Small intestine (tissue), 7 donors: ENCODE results near the gene IGSF3. TPM values are rescaled to one million over a fixed set of nuclear protein-coding genes. Genes with fewer than 3 reads are reported as not detected.

Experiments
- DNase-seq, 2 donors: peaks; one replicate each; pipeline versions ENCODE4 v3.0.0 to v3.0.0-alpha.2; 2013
- FAIRE-seq: peaks from 2 replicates; lab custom pipeline; 2012; peaks lifted over from hg19 to GRCh38; lab: Jason Lieb, UNC
- H3K27ac ChIP-seq, 3 donors: one replicate each; pipeline ENCODE4 v1.5.1; 2013; ENCODE audit warnings: low read length in 2 of 3, mild to moderate bottlenecking in 2 of 3, control low read depth in 1 of 3, inconsistent platforms in 1 of 3, low read depth in 1 of 3, moderate library complexity in 1 of 3
- H3K27me3 ChIP-seq, 3 donors: one replicate each; pipeline ENCODE4 v1.6.1; 2013; ENCODE audit warnings: low read length in 3 of 3, inconsistent platforms in 1 of 3; ENCODE audit not compliant: control insufficient read depth in 3 of 3, insufficient read depth in 3 of 3
- H3K36me3 ChIP-seq, 3 donors: one replicate each; pipeline ENCODE4 v1.6.1; 2013; ENCODE audit warnings: low read length in 3 of 3, inconsistent platforms in 1 of 3, low read depth in 1 of 3, mild to moderate bottlenecking in 1 of 3, moderate library complexity in 1 of 3; ENCODE audit not compliant: control insufficient read depth in 3 of 3, insufficient read depth in 2 of 3
- H3K4me1 ChIP-seq, 3 donors: one replicate each; pipeline ENCODE4 v1.6.1; 2013; ENCODE audit warnings: low read length in 2 of 3, inconsistent platforms in 1 of 3, low read depth in 1 of 3, mild to moderate bottlenecking in 1 of 3, moderate library complexity in 1 of 3; ENCODE audit not compliant: control insufficient read depth in 3 of 3, insufficient read depth in 2 of 3
- H3K4me3 ChIP-seq, 3 donors: one replicate each; pipeline ENCODE4 v1.5.1; 2013; ENCODE audit warnings: low read length in 3 of 3, control low read depth in 1 of 3, inconsistent platforms in 1 of 3, low read depth in 1 of 3, mild to moderate bottlenecking in 1 of 3, moderate library complexity in 1 of 3
- H3K9me3 ChIP-seq, 2 donors: one replicate each; pipeline ENCODE4 v1.6.1; 2013; ENCODE audit warnings: low read depth in 1 of 2, low read length in 1 of 2; ENCODE audit not compliant: control insufficient read depth in 2 of 2, insufficient read depth in 1 of 2
- WGBS, 3 donors: extraction: QIAGEN DNeasy Blood & Tissue Kit; methylation state at CpG; one replicate each; pipeline ENCODE4 v1.1.7; 2013; 5-methylcytosine and 5-hydroxymethylcytosine counted together
- polyA plus RNA-seq, 4 donors: library from polyadenylated mRNA; stranded (reverse) in 3 of 4; unstranded in 1 of 4; fragments of 200-250 nt in 3 of 4; fragments of 120-200 nt in 1 of 4; gene quantifications; one replicate each; pipeline versions ENCODE4 v1.2.1 to v1.2.3, GENCODE V29; 2013
- donor health status: healthy with polysubstance abuse.
- donor health status: control.
- donor health status: control.
- donor health status: Bipolar disorder and iron deficiency.
- donor health status: healthy.

The IGSF3 gene
- polyA plus RNA-seq, 4 donors, result 5.4 to 44.8 (median 7.0) TPM

DNA sequence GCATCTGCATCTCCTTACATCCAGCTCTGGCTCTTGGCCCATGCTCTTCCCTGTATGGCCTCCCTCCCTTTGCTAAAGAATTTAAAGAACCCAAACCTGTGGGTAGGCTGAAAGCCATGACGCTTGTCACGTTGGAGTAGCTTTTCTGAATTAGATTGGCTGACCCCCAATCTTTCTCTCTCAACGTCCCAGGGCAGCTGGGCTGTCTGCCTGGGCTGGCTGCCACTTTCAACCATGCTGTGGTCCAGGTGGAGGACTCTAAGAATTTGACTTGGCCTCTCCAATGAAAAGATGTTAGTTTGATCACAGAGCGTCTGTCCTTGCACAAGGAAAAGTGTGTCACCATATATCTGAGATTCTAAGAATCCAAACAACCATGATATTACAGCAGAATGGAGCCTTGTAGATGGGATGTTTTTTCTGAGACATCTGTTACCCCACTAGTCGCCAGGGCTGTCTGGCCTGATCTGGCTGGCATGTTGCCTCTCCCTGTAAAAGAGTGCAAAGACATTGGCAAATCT is 6.5 kb upstream of the IGSF3 start:
- Histone ChIP-seq H3K27me3 (no peaks in the 10 kb centered on the region), H3K27ac (no peak overlapping the region), H3K4me1 (peaks cover 0 to 2% (median 0%) of the 10 kb centered on the region in 3 donors), H3K36me3 (no peaks in the 10 kb centered on the region), H3K9me3 (no peaks in the 10 kb centered on the region), H3K4me3 (no peak overlapping the region)
- FAIRE-seq (no peak), DNase-seq (no peak)
- WGBS, 3 donors, result 64 to 84% (median 76%) methylated on average over 5 of the region's 5 CpGs

DNA sequence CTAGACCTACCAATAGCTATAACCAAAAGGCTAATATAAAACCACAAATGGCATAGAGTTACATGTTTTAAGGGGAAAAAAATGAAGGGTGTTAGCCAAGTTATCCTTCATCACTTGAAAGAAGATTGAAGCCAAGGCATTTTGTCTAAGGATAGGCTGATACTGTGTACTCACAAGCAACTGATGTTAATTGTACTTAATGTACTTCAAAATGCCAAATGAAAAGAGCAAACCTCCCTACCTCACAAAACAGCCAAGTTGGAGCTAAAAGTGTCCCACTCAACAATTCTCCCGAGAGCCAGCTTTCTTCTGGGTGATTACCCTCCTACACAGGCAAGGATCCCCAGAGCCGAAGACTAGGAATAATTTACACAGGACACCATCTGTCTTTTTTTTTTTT is 4.4 kb upstream of the IGSF3 start:
- Histone ChIP-seq H3K4me3 (no peak overlapping the region), H3K27me3 (no peaks in the 10 kb centered on the region), H3K9me3 (no peaks in the 10 kb centered on the region), H3K27ac (no peak overlapping the region), H3K4me1 (peaks cover 0 to 6% (median 0%) of the 10 kb centered on the region in 3 donors), H3K36me3 (no peaks in the 10 kb centered on the region)
- 75 to 81% (median 78%) methylated on average over 2 of the region's 2 CpGs for WGBS, 3 donors
- no peak for DNase-seq
- no peak for FAIRE-seq

DNA sequence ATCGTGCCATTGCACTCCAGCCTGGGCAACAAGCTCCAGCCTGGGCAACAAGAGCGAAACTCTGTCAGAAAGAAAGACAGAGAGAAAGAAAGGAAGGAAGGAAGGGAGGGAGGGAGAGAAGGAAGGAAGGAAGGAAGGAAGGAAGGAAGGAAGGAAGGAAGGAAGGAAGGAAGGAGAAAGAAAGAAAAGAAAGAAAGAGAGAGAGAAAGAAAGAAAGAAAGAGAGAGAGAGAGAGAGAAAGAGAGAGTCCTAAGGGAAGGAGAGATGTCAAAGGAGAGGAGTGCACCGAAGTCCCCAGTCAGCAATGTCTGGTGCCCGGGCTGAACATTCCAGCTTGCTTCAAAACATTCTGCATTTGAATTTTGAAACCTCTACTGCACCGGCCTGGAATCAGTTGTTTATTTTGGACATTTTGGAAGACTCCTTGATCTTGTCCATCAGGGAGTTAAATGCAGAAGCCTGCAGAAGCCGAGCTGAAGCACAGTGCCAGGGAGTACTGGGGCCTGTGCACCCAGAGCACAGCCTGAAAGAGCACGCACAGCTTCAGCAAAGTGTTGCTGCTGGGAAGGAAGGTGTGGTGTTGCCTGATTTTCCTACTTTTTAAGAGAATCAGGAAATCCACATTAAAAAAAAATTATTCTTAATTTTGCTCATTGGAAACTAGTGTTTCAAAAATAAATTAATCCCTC is 3.7 kb upstream of the IGSF3 start:
- H3K4me1 ChIP-seq, result peaks cover 0 to 6% (median 0%) of the 10 kb centered on the region in 3 donors
- H3K9me3 ChIP-seq, result no peaks in the 10 kb centered on the region
- 76 to 88% (median 76%) methylated on average over 7 of the region's 7 CpGs for WGBS, 3 donors
- H3K27ac ChIP-seq, result no peak overlapping the region
- no peaks in the 10 kb centered on the region for H3K36me3 ChIP-seq
- peaks cover 0 to under 1% (median 0%) of the 10 kb centered on the region in 3 donors for H3K27me3 ChIP-seq
- DNase-seq, result no peak
- FAIRE-seq, result no peak
- no peak overlapping the region for H3K4me3 ChIP-seq

DNA sequence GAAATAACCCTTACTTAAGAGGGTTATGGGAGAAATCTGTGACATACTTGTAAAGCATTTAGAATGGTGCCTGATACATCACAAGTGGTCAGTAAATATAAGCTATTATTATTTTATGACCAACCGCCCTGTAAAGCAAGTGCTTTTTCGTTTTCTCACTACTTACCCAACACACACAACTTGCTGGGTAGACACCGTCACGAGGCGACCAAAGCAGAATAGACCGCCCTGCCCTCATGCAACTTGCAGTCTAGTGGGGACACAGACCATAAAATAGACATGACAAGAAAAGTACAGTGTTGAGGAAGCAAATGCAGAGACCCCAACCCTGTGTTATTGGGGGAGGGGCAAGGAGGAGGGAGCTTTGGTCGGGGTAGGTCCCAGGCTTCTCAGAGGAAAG is 744 bp upstream of the IGSF3 start:
- Histone ChIP-seq H3K36me3 (peaks cover 0 to 4% (median 0%) of the 10 kb centered on the region in 3 donors), H3K27ac (peak overlapping the region in 1 of 3 donors; percentile 62), H3K27me3 (peaks cover 0 to 2% (median 0%) of the 10 kb centered on the region in 3 donors), H3K9me3 (no peaks in the 10 kb centered on the region), H3K4me1 (peaks cover 0 to 29% (median 2%) of the 10 kb centered on the region in 3 donors), H3K4me3 (peak overlapping the region in 1 of 3 donors; percentile 45)
- FAIRE-seq (no peak), DNase-seq (no peak)
- 84 to 89% (median 87%) methylated on average over 7 of the region's 7 CpGs for WGBS, 3 donors

DNA sequence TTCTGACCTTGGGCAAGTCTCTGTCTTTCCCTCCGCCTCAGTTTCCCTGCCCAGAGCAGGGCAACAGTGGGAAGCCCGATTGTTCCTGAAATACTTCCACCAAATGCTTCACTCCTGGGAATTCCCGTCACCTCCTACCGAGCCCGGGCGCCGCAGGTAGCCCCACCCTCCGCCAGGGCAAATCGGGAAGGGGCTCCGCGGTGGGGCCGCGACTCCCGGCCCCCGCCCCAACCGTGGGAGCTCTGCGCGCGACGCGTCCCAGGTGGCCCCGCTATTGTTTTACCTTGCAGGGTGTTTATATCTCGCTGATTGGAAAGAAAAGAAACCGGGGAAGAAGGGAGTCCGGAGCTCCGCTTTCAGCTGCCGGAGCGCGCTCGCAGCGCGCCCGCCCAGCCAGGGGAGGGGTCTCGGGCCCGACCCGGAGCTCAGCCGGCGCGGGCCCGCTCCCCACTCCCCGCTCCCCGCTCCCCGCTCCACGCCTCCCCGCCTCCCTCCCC is 407 bp downstream of the IGSF3 start:
- Histone ChIP-seq H3K4me1 (peaks cover 0 to 31% (median 2%) of the 10 kb centered on the region in 3 donors), H3K27me3 (peaks cover 0 to 2% (median 0%) of the 10 kb centered on the region in 3 donors), H3K4me3 (peak overlapping the region; percentile 47 to 75 (median 70)), H3K27ac (peak overlapping the region in 2 of 3 donors; percentile 61 to 63), H3K9me3 (no peaks in the 10 kb centered on the region), H3K36me3 (peaks cover 0 to 4% (median 0%) of the 10 kb centered on the region in 3 donors)
- FAIRE-seq (no peak), DNase-seq (peak; percentile 25 to 63)
- 0 to 1% (median 0%) methylated on average over 24 to 45 of the region's 45 CpGs for WGBS, 3 donors

DNA sequence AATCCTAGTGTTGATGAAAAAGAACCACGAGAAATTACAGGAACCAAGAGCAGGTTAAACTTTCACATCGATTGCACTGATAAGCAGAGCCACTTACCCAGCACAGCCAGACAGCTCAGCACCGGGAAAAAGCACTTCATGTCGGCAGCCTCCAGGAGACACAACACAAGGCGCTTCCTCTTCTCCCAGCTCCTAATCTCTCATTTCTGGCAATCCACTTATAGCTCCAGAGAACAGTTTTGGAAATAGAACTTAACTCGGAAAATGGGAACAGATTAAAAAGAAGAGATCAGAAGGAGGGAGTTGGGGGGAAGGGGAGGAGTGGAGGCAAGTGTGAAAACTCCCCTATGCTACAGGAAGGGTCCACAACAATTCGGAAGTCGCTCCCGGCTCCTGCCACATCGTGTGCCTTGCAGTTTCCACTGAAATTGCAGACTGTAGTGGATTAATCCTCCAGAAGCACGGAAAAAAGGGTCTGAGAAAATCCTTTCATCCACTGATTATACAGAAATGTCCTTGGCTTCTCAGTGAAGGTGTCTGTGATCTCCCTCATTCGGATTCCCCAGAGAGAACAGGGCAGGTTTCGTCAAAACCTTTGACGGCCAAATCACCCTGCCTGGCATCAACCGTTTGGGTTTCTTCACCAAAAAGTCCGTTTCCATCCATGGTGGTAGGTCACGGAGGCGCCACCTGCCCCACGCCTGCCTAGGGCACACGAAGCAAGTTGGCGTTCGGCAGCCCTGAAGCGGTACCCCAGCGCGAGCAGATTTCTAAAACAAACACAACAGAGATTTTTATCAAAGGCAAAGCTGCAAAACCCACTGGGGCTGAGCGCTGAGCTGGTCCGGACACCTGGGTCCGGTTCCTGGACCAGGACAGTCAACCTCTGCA is 1.1 kb downstream of the IGSF3 start:
- 3 to 7% (median 6%) methylated on average over 28 of the region's 28 CpGs for WGBS, 3 donors
- Histone ChIP-seq H3K36me3 (peaks cover 0 to 4% (median 0%) of the 10 kb centered on the region in 3 donors), H3K4me1 (peaks cover 0 to 31% (median 2%) of the 10 kb centered on the region in 3 donors), H3K27ac (peak overlapping the region in 2 of 3 donors; percentile 61 to 63), H3K9me3 (no peaks in the 10 kb centered on the region), H3K4me3 (peak overlapping the region in 2 of 3 donors; percentile 70 to 75), H3K27me3 (peaks cover 0 to 2% (median 0%) of the 10 kb centered on the region in 3 donors)
- FAIRE-seq, result no peak
- peak; percentile 41 to 46 for DNase-seq

DNA sequence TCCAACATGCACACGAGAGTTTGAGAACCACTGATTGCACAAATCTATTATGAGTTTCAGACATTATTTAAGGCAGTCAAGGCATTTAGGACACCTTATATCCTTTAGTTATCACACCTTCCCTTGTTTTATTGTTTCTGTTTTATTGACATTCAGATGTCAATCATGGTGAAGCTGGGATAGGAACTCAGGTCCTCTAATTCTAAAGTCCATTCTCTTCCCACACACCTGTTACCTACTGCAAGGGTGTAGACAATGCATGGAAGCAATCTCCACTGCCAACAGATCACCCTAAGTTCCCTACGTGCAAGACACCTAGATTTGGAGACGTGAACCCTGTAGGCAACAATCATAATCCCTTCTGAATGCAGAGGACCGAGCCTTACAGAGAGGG is 2.6 kb downstream of the IGSF3 start:
- no peaks in the 10 kb centered on the region for H3K9me3 ChIP-seq
- H3K36me3 ChIP-seq, result peaks cover 0 to 7% (median 0%) of the 10 kb centered on the region in 3 donors
- H3K27ac ChIP-seq, result peak overlapping the region in 1 of 3 donors; percentile 19
- peaks cover 0 to 2% (median 0%) of the 10 kb centered on the region in 3 donors for H3K27me3 ChIP-seq
- FAIRE-seq, result no peak
- peak; percentile 55 to 71 for DNase-seq
- WGBS, 3 donors, result 17 to 68% (median 39%) methylated on average over 4 of the region's 4 CpGs
- peak overlapping the region in 1 of 3 donors; percentile 75 for H3K4me3 ChIP-seq
- peaks cover 0 to 31% (median 2%) of the 10 kb centered on the region in 3 donors for H3K4me1 ChIP-seq
